RWPE2 (cell line): ENCODE measurements around the gene MLKL.
"Not testable (repeated sequence)": the region's sequence is repeated elsewhere in the genome, so short reads cannot be mapped to it uniquely, and the experiment has no call there.

Experiments
- ATAC-seq: fragments of 200-7000 bp; cut with Tn5 transposase; 3 replicates; pipeline ENCODE4 v1.9.1; 2021; ENCODE audit warnings: low read depth
- DNase-seq: peaks from one replicate; pipeline ENCODE4 v3.0.0-alpha.2; 2020; ENCODE audit warnings: low spot score
- H3K27ac ChIP-seq: fragments of 450-650 bp; 2 replicates; pipeline ENCODE4 v1.5.1; 2017; ENCODE audit warnings: mild to moderate bottlenecking; ENCODE audit not compliant: poor library complexity, severe bottlenecking
- H3K27me3 ChIP-seq: fragments of 250-450 bp; sonication (Bioruptor Pico); 2 replicates; pipeline ENCODE4 v1.5.1; 2021; ENCODE audit warnings: mild to moderate bottlenecking, moderate library complexity; ENCODE audit not compliant: insufficient read depth, poor library complexity, severe bottlenecking
- H3K36me3 ChIP-seq: fragments of 250-450 bp; sonication (Bioruptor Pico); 2 replicates; pipeline ENCODE4 v1.5.1; 2020; ENCODE audit warnings: low read depth, mild to moderate bottlenecking, moderate library complexity
- H3K4me1 ChIP-seq: fragments of 250-450 bp; sonication (Bioruptor Pico); 2 replicates; pipeline ENCODE4 v1.5.1; 2021; ENCODE audit warnings: mild to moderate bottlenecking, moderate library complexity; ENCODE audit not compliant: insufficient read depth, poor library complexity, severe bottlenecking
- H3K4me3 ChIP-seq: fragments of 250-450 bp; sonication (Bioruptor Pico); 2 replicates; pipeline ENCODE4 v1.5.1; 2021; ENCODE audit warnings: mild to moderate bottlenecking, moderate library complexity; ENCODE audit not compliant: severe bottlenecking
- H3K9me3 ChIP-seq: fragments of 250-450 bp; sonication (Bioruptor Pico); 2 replicates; pipeline ENCODE4 v1.5.1; 2021; ENCODE audit warnings: mild to moderate bottlenecking, moderate library complexity; ENCODE audit not compliant: severe bottlenecking
- TF ChIP-seq, protein P1 (sequence below): fragments of 450-650 bp; IDR thresholded peaks from one replicate; pipeline ENCODE4 v1.5.1; 2017; ENCODE audit warnings: mild to moderate bottlenecking, moderate library complexity; ENCODE audit not compliant: poor library complexity, severe bottlenecking

The MLKL gene

DNA sequence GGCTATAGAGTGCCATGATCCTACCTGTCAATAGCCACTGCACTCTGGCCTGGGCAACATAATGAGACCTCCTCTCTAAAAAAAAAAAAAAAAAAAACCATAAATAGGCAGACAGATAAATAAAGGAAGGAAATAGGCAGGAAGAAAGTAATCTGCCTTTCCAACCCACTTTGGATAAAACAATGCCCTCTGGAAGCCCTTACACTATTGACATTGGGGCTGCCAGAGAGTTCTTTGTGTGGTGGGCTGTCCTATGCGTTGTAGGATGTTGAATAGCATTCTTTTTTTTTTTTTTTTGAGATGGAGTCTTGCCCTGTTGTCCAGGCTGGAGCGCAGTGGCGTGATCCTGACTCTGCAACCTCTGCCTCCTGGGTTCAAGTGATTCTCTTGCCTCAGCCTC, 26.8 kb downstream of the MLKL start:
- TF ChIP-seq, protein P1, sequence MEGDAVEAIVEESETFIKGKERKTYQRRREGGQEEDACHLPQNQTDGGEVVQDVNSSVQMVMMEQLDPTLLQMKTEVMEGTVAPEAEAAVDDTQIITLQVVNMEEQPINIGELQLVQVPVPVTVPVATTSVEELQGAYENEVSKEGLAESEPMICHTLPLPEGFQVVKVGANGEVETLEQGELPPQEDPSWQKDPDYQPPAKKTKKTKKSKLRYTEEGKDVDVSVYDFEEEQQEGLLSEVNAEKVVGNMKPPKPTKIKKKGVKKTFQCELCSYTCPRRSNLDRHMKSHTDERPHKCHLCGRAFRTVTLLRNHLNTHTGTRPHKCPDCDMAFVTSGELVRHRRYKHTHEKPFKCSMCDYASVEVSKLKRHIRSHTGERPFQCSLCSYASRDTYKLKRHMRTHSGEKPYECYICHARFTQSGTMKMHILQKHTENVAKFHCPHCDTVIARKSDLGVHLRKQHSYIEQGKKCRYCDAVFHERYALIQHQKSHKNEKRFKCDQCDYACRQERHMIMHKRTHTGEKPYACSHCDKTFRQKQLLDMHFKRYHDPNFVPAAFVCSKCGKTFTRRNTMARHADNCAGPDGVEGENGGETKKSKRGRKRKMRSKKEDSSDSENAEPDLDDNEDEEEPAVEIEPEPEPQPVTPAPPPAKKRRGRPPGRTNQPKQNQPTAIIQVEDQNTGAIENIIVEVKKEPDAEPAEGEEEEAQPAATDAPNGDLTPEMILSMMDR, result no peak
- ATAC-seq (no peak), DNase-seq (no peak)
- H3K4me1 ChIP-seq, result no peaks in the 10 kb centered on the region
- H3K9me3 ChIP-seq, result no peaks in the 10 kb centered on the region
- no peaks in the 10 kb centered on the region for H3K27me3 ChIP-seq
- no peak overlapping the region for H3K27ac ChIP-seq
- no peak overlapping the region for H3K4me3 ChIP-seq
- H3K36me3 ChIP-seq, result peaks cover 20% of the 10 kb centered on the region

DNA sequence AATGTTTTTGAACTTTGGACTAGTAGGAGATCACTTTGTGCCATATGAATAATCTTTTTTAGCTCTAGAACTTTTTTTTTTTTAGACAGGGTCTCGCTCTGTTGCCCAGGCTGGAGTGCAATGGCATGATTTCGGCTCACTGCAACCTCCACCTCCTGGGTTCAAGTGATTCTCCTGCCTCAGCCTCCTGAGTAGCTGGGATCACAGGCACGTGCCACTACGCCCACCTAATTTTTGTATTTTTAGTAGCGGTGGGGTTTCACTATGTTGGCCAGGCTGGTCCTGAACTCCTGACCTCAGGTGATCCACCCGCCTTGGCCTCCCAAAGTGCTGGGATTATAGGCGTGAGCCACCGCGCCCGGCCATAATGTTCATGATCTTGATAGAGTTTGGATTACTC, 31.8 kb downstream of the MLKL start:
- H3K27me3 ChIP-seq, ATAC-seq, H3K27ac ChIP-seq, DNase-seq, H3K4me1 ChIP-seq, H3K9me3 ChIP-seq, H3K4me3 ChIP-seq: not testable (repeated sequence)
- H3K36me3 ChIP-seq, result peaks cover 22% of the 10 kb centered on the region

DNA sequence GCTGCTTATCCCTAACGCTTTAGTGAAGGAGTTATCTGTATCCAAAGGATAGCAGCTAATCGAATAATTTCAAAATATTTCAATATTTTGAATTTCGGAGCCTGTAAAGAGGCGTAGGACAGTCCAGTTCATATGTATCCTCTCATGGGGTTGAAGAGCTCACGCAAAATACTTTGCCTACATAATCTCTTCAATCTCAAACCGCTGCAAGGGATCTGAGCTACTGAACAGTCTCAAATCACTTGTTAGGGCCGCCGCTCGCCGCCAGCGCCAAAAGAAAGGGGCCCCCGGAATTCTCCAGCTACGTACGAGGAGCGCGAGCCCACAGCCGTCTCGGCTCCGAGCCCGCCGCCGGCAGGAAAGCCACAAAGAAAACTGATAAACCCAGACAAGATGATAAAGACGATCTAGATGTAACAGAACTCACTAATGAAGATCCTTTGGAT, 33.4 kb downstream of the MLKL start:
- Histone ChIP-seq H3K9me3 (no peaks in the 10 kb centered on the region), H3K27ac (peak overlapping the region; percentile 51), H3K27me3 (no peaks in the 10 kb centered on the region), H3K4me3 (peak overlapping the region; percentile 83), H3K4me1 (peaks cover 5% of the 10 kb centered on the region), H3K36me3 (peaks cover 38% of the 10 kb centered on the region)
- no peak for DNase-seq
- no peak for ATAC-seq
- TF ChIP-seq, protein P1, result no peak

DNA sequence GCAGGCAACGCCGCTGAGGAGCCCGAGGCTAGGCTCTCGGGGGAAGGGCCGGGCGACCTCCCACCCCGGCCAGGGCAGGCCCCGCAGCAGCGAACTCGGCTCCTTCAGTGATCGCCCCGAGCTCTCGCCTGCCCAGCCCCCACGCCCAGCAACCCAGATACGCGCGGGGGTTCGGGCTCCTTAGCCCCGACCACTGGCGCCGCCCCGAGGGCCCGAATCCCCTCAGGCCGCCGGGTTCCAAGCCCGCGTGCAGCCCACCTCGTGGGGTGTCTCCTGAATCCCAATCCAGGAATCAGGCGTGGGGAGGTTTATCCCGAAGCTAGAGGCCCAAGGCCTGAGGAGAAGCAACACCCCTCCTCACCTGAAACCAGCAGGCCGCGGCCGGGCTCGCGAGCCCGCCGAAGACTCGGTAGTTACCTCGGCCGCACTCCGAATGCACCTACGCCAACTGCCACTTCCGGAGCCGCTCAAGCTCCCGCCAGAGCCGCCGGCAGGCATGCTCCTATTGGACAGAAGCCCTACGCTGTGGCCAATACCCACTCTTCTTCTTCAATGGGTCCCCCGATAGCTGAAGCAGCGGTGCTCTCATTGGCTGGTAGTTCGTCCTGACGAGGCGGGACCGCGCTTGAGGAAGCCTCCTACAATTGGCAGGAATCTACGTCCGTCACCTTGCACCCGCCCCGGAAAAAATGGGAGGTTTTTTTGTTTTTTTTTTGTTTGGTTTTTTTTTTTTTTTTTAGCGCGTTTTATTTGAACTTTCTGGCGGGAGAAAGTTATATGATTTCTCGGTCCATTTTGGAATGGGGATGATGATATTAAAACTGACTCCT, 34.0 kb downstream of the MLKL start, which contains the start of gene RFWD3:
Gene RFWD3 (minus strand): TSS at position 453 of the 830 bp plus-strand sequence. CDS start 5,428 bp downstream, outside the sequence.
- Histone ChIP-seq H3K9me3 (no peaks in the 10 kb centered on the region), H3K36me3 (peaks cover 45% of the 10 kb centered on the region), H3K27me3 (no peaks in the 10 kb centered on the region), H3K27ac (peak within 1 kb of the TSS; percentile 51), H3K4me3 (peak within 1 kb of the TSS; percentile 83), H3K4me1 (peaks cover 5% of the 10 kb centered on the region)
- ATAC-seq (peak; percentile 100), DNase-seq (peak; percentile 99)
- TF ChIP-seq, protein P1, result no peak

DNA sequence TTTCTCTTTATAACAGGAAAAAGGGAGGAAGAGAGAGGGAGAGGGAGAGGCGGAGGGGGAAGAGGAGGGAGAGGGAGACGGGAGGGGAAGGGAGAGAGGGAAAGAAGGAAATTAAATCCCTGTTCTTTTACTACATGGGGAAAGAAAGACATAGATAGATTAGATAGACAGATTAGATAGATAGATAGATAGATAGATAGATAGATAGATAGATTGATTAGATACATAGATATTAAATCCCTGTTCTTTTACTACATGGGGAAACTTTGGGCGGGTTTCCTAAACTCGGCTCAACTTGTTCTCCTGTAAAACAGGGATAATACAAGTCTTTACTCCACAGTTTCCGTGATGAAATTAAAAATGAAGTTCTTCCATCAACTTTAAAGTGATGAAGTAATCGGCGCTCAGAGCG, 34.6 kb downstream of the MLKL start:
- Histone ChIP-seq H3K27ac (peak overlapping the region; percentile 51), H3K4me3 (peak overlapping the region; percentile 83), H3K4me1 (peaks cover 5% of the 10 kb centered on the region), H3K27me3 (no peaks in the 10 kb centered on the region), H3K9me3 (no peaks in the 10 kb centered on the region), H3K36me3 (peaks cover 51% of the 10 kb centered on the region)
- TF ChIP-seq, protein P1, result no peak
- no peak for ATAC-seq
- no peak for DNase-seq
